Activated CD4-positive, CD25-positive, alpha-beta regulatory T cell treated with anti-CD3 and anti-CD28 coated beads, Interleukin-2, amount 50 U/mL, for 24 hours (primary cell): Measurements from ENCODE around the gene AUTS2.

ENCODE experiments used
- ATAC-seq, 2 donors: fragments of 150-1000 bp; cut with Tn5 transposase; one replicate each; pipeline ENCODE4 v1.10.0; 2021; ENCODE audit warnings: mild to moderate bottlenecking in 1 of 2, moderate library complexity in 1 of 2

AUTS2 gene

DNA sequence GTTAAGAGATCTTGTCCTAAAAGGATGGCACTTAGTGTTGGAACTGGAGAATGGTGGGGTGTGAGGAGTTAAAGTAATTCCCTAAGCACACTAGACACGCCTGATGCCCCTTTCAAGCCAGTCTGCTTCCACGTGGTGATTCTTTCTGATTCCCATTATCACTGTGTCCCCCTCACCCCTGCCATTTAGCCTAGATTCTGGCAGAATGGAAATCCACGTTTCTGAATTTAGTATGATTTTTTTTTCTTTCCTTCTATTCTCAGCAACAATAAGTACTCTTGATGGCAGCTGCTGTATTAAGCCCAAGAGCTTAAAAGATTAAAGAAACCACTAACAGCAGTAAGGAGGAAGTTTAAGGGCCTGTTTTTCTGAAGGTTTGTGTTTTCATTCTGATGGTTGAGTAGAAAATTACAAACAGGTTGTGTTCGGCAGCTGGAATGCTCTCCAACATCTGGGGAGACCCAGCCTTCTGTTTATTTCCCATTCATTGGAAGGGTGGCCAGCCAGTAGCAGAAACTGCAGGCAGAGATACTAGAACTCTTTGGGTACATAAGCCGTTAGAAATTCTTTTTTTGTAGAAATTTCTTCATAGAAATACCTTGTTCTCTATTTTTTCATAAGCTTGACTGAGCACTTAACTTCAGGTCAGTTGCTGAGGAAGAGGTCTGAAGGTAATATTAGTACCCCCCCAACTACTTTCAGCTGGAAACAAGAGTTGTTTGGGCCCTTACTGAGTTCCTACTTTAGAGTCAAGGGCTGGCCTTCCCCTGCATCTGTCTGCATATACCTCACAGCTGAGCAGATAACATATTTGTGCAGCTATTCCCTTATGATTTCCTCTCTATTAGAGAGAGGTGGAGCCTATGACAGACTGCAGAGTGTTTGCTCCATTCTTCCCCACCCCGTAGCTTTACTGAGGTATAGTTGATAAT, 355.1 kb downstream of the AUTS2 start:
- no peak for ATAC-seq

DNA sequence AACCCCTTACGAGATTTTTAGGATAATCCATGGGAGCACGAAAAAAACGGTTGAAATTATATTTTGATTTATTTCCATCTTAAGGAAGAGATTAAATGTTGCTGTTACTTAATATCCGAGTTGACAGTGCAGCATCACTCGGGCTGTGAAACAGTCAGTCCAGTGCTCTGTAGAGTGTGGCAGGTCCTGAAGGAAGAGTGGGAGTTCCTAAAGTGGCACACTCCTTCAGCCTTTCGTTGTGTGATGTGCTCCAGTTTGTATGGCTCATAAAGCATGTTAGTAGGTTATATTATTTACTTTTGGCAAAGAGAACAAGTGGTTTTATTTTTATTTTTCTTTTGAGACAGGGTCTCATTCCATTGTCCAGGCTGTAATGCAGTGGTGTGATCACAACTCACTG, 358.3 kb downstream of the AUTS2 start:
- ATAC-seq, result no peak

DNA sequence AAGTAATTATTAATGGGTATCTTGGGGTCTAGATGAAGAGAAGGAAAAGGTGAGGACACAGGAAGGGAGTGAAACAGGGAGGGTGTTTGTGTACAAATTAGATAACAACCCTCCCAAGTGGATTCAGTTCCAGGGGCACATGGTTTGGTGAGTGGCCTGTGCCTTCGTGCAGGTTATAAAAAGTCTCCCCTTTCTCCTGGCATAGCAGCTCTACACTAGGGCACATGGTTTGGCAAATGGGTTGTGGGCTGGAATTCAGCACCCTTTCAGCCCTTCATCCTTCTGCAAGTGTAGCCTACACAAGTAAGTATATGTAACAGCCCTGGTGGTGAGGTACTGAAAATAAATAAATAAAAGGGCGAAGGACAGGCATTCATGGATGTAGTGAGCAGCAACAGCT, 359.4 kb downstream of the AUTS2 start:
- ATAC-seq, result no peak

DNA sequence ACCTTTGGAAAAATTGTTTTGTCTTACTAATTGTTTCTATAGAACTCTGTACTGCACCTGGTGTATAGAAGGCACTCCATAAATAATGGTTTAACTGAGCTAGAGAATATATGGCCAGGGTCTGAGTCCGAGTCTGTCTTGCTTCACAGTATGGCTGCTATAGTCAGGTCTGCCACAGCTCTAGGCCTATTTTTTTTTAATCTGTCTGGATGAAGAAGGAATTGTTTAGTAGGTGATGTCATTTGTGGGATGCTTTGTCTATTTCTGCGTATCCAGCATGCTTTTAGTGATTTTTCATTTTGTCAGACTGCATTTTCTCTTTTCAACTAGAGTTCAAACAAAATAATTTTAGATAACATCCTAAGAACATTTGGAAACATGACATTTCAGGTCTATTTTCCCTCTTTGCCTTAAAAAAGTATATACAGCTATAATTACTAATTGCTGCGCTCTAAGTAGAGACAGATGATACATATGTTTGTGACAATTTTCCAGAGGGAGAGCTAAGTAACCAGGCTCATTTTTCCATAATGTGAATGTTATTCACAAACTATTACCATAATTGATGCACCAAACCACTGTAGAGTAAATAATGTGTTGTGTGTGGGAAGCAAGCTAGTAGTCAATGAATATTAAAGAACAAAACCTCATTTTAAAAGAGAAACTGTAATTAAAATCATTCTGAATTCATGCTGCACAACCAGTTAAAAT, 361.7 kb downstream of the AUTS2 start:
- no peak for ATAC-seq

DNA sequence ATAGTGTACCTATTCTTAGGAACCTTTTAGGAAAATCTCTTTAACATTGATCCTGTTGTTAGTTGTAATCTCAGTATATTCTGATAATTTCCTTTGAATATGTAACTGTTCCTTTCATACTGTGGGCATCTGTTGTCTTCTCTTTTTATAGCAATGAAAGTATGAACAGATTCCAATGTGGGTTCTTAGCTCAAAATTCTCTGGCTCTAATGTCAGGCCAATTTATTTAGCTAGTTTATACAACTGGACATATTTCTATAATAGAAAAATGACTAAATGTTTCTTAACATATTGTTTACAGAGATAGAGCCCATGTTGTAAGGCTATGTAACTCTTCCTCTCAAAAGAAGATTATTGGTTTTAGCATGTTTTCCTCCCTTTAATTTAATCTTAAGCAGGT, 363.2 kb downstream of the AUTS2 start:
- no peak for ATAC-seq

DNA sequence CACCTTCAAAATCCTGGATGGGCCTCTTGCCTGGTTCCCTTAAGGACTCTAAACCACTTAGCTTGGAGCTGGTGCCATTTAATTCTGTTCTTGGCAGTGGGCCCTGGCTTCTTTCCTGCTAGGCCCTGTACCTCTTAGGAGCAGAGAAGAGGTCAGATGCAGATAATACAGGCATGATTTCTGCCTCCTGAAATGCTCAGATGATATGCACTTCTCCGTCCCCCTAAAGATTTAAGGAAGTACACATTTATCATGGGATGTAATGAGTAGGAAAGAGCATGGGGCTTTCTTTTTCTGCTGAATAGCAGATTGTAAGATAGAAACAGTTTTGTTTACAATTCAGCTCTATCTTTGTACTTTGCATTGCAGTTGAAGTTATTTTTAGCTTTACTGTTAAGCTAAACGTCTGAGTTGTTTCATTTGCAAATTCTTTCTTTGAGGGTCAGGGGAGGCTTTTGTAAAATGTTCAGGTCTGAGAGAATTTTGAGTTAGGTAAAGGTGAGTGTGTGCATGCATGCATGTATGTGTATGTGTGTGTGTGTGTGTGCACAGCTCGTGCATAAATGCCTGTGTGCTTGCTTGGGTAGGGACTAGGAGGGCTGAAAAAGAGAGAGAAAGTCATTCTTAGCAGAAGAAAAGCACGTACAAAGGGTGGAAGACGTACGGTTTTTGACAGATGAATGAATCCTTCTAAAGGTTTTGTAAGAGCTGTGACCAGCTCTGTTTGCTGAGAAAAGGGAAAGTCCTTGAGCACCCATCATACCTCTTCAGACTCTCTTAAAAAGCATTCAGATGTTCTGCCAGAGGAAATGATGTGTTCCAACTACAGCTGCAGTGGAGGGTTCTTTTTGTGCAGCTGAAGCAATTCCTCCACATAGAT, 364.2 kb downstream of the AUTS2 start:
- no peak for ATAC-seq

DNA sequence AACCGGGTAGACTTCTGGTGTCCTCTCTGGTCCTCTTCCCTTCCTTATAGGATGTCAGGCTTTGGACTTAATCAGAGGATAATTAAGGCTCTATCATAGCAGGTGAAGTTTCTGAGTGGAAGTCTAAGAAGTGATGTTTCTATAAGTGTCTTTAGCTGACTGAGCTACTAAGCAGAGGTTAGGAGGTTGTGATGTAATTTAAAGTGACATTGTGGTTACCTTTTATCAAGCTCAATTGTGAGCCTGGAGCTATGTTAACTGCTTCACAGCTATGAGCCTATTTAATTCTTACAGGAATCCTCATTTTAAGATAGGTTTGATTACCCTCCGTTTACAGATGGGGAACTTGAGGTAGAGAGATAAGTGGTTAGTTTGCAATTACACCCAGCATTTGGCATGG, 365.1 kb downstream of the AUTS2 start:
- ATAC-seq, result no peak

DNA sequence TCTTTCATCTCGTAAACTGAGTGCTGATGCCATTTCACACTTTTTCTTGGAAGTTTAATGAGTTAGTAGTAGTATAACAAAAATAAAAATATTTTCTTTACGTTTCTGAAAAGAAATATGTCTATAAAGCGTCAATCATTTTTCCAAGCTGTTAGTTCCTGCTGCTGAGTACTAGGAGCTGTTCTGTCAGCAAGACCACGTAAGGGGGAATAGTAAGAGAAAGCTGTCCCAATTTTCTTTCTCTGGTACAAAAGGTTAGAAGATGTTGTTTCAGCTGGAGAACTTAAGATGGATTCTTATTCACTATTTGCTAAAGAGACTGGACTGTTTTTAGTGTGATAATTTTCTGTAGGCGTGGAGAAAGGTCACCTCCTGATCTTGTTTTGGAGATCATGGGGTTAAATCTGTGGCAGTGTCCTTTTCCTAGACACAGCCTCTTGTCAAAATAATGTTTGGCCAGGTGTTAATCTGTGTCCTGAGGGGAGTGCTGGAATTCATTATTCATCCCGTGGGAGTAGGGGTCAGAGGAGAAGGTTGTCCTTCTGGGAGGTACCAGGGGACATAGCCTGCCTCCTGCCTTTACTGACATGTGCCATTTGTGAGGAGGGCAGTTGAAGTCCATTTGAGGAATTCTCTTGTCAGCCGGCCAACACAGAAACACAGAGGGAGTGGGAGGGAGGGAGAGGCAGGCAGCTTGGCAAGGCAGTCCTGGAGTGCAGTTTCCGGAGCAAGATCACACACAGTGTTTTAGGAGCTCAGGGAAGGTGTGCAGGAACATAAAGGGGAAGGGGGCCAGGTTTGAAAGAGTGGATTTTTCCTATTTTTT, 368.7 kb downstream of the AUTS2 start:
- no peak for ATAC-seq

DNA sequence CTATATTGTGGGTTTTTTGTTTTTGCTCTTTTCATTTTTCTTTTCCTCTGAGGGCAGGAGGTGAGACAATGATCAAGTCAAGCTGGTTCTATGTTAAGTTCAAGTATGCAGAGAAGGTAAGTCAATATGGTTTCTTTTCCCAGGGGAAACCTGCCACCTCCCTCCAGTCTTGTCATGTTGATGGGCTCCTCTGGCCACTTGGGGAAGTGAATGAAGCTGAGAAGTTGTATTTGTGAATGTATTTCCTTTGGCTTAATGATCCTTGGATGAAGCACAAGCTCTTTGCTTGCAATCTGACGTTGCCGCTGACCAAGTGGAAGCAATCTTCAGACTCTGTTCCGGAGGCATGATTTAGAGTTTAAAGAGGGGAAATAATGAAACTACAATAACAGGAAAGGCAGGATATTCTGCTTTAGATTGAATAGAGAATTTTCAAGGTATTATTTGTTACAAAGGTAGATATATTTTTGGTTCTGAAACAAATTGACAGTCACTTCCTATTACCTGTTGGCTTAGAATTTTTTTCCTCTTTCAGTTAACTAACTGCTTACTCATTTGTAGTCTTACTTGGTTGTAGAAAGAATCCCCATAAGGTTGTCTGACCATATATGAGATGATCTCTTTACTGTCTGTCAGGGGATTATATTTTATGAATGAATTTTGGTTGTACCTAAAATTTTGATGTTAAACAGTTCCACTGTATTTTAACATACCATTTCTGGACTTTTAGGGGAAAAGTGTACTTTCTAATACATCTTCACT, 369.6 kb downstream of the AUTS2 start:
- ATAC-seq, result no peak

DNA sequence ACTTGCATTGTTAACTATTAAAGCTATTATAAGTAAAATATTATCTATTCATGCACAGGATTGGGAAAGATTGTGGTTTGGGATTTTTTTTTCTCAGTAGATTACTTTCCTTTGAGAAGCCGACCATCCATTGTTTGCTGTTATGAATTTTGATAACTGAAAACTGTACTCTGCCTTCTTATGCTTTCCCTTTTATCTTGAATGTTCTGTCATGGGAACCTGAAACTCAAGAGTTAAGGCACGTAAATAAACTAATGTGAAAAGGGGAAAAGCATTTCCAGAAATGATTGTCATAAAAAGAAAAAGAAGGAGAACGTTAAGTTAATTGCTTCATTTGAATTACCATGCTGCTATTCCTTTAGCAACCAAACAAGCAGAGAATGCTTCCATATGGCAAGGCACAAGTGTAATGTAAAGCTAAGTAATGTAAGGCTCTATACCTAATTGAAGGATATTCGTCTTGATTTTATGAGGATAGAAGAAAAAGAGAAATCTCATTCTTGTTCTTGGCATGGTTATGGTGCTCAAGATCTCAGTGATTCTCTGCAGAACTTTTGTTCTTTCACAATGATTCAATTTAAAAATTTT, 370.8 kb downstream of the AUTS2 start:
- ATAC-seq, result no peak

DNA sequence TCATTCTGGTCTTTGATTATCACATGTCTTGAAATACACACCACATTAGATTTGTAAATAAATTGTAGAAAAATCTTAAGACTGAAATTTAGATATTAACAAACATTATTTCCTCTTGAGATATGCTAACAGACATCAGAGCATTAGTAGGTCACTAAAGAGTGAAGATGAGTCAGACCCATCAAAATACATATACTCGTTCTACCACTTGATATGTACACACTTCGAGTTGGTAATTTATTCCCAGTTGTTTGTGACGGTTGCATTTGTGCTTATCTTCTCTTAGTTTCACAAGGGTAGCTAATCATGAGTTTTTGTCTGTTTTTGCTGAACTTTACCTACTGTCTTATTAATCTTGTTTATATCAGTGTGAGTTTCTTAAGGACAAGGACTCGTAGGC, 383.4 kb downstream of the AUTS2 start:
- no peak for ATAC-seq

DNA sequence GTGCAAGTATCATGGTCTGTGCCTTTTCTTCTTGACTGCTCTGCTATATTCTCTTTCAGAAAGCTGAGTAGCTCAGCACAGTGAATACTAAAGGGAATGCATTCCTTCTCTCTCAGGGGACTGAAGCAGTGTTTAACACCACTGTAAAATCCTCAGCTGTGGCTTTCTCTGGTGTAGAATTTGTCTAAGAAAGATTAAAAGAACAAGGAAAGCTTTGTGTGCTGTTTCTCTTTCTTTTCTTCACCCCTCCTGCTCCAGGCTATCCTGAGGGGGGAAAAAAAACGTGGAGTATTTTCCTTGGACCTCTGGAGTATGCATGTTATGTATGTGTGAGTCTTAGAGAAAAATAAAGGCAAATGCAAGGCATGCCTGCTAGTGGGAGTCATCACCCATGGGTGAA, 383.9 kb downstream of the AUTS2 start:
- ATAC-seq, result no peak

DNA sequence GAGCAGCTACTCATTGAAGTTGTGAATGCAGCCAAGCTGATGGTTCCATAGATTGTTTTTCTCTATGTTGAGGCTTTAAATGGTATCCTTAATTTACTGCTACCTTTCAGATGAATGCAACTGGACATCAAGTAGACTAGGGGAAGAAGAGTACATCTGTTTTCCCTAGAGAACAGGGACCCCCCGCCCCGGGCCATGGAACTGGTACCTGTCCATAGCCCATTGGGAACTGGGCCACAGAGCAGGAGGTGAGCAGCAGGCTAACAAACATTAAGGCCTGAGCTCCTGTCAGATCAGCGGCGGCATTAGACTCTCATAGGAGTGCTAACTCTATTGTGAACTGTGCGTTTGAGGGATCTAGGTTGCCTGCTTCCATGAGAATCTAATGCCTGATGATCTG, 391.3 kb downstream of the AUTS2 start:
- ATAC-seq, result no peak

DNA sequence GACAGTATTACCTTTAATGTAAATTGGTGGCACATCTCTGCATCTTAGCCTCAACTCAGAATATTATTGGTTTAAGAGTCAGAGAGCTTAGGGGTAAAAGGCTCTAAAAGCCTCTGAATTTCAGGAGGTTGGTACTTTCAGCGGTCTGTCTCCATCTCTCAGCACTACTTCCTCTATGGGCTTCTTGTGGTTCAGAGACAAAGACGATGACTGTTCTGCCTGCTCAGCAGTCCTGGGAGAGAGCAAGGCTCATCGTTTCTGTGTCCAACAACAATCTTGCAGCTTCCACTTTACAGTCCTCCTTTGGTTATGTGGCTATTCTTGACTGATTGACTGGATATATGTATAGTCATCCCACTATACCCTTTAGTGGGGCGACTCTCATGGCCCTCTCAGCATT, 394.7 kb downstream of the AUTS2 start:
- ATAC-seq, result no peak

DNA sequence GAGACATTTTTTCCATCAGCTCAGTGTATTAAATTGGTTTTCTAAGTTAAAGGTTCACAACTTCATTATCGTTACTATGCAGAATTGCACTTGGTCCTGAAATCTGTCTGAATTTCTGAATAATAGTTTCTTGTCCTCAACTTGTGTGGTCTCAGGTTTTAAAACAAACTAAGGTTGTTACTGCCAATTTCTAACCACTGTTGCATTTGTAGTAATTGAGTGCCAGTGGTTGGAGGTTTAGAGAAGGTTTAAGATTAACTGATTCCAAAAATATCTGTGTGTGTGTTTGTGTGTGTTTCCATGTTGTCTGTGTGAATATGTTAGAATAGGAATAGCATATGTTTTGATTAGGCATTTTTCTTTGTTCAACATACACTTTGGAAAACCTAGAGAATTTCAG, 395.9 kb downstream of the AUTS2 start:
- ATAC-seq, result no peak

DNA sequence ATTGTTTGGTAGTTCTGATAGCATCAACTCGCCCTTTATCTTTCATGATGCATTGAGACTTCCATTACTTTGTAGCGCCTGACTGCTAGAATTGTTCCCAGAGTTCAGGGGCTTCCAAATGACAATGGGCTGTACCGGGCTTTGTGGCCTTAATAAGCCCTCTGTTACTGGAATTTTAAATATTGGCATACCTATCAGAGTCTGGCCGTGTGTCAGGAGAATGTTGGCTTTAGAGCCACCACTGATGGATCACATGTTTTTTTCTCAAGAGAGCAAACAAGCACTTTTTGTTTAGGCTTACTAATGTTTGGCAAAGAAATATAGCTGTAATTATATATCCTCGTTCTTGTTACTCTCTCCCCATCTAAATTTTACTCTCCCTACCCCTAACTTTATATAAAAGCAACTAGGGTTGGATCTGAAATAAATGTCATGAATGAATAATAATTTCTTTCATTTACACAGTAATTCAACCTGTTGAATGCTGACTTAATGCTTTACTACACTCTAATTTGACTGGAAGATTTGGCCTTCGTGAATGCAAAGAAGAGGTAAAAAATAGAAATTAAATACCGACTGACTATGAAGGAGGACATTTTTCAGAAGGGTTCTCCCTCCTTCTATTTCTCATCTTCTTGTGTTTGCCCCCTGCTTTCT, 396.7 kb downstream of the AUTS2 start:
- no peak for ATAC-seq

DNA sequence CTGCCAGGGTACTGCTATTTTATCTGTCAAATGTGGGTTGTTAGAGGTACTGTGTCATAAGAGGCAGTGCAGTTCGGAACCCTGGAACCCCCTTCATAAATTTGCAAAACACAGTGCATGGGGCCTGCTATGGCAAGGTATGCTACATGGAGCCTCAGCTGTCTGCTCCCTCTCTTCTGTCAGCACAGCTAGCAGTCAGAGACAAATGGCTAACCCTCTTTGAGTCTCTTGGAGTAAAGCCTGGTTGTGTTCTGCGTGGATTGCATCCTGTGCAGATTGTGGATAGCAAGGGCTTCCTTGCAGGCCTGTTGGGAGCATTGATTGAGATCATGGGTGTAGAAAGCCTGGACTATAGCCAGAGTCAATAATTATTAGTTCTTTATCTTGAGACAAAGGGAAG, 397.8 kb downstream of the AUTS2 start:
- no peak for ATAC-seq

DNA sequence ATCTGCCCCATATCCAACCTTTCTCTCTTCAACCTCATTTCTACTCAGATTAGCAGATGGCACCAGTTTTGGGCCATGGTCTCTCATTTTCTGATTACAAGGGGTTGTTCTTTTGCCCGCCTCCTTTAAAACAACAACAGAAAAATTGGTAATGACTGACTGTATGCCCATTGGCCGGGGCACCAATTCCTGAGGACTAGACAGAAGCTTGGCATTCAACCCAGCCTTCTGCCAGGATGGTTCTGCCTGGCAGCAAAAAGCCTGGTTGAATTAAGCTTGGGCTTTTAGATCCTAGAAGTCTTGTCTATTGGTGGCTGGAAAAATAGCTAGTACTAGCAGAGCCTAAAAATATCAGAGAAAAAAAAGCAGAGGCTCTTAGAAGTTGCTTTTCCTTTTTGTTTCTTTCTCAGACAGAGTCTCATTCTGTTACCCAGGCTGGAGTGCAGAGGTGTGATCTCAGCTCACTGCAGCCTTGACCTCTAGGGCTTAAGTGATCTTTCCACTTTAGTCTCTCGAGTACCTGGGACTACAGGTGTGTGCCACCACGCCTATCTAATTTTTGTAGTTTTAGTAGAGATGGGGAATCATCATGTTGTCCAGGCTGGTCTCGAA, 402.6 kb downstream of the AUTS2 start:
- no peak for ATAC-seq

DNA sequence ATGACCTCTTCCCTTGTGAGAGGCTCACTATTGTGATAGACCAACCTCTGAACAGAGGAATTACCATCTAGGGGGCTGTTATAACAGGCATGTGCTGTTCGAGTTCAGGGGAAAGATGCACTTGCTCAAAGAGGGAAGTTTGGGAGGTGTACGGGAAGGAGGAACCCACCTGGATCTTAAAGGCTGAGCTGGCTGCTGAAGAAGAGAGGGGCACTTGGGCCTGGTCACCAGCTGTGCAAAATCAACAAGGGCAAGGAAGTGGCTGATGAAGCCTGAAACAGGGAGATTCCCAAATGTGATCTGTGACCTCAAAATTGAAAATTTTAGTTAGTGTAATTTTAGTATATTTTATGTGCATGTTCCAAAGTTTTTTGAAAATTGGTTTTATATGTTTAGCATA, 407.2 kb downstream of the AUTS2 start:
- no peak for ATAC-seq

DNA sequence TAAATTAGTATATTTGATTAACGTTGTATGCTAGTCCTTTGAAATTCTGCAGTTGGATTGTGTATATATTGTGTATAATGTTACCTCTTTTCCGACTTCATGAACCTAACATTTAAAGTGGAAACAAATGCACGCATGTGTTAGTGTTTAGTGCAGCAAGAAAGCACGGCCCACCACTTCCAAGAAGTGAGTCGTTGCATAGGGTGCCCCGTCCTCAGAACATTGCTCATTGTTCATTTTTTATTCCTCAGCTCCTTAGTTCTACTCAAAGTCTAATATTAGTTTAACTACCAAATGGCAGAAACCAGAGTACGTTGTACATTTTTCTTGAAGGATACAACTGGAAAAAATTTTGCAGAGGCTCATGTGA, 407.6 kb downstream of the AUTS2 start:
- no peak for ATAC-seq
